Measurements from ENCODE around the gene CELA1. TPM values are rescaled to one million over a fixed set of nuclear protein-coding genes. Genes with fewer than 3 reads are reported as not detected.

CELA1 gene
- total and polyA plus RNA-seq, 2 of the 13 experiments (the other 11 are each of a cell fraction or from before 2014, with no cell fraction given), result not detected

DNA sequence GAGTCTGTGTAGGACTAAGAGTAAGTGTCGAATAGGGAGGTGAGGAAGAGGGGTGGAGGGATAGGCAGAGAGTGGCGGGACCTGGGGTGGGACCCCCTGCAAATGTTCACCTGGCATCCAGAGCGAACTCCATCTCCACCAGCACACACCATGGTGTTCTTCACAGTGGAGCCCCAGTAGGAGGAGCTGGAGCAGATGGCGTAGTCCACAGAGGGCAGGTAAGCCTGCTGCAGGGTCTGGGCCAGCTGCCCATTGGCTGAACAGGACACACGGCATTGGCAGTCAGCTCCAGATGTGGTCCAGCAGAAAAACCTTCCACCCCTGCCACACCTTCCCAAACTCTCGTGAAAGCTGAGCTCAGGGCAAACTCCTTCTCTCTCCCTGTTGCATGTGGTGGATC lies 6.7 kb downstream of the CELA1 start:
- POLR2A ChIA-PET, result interaction anchor here (1.3 kb wide), 1 partner anchor 291 kb away, joined by 3 read pairs; no protein-coding TSS in a partner anchor
- DNase-seq (ENCODE audit: low spot score) (no peak), ATAC-seq (peak; percentile 64), FAIRE-seq (no peak)
- CTCF ChIA-PET (ENCODE audit: low intra/inter-chr PET ratio, low total read pairs), result no interaction called here
- 20% methylated on average over 4 of the region's 6 CpGs for WGBS (ENCODE audit: low lambda C conversion rate)
- Histone ChIP-seq H3K27ac (ENCODE audit: extremely low read length, insufficient read depth, low read length) (no peak overlapping the region), H3K9ac (ENCODE audit: insufficient read depth, low read depth, low read length) (no peak overlapping the region), H4K20me1 (ENCODE audit: insufficient read depth, low read length) (no peaks in the 10 kb centered on the region), H3K27me3 (ENCODE audit: control insufficient read depth in 1 of 2, insufficient read depth in 2 of 2, low read length in 2 of 2) (no peaks in the 10 kb centered on the region), H3K36me3 (replicated peaks in 1 of 2; ENCODE audit: control insufficient read depth in 1 of 2, insufficient read depth in 2 of 2, low read length in 2 of 2) (no peaks in the 10 kb centered on the region), H3K4me2 (ENCODE audit: low read depth, low read length) (no peak overlapping the region), H3K79me2 (ENCODE audit: insufficient read depth, low read length) (no peaks in the 10 kb centered on the region), H2AFZ (ENCODE audit: low read length) (no peak overlapping the region), H3K4me1 (ENCODE audit: insufficient read depth, low read length) (peaks cover 9% of the 10 kb centered on the region; the same call in 1 of the 2 replicates), H3K4me3 (replicated peaks in 1 of 3; ENCODE audit: insufficient read depth in 1 of 3, low read depth in 2 of 3, low read length in 3 of 3) (no peak overlapping the region), H3K9me3 (ENCODE audit: low read length) (no peaks in the 10 kb centered on the region)
- in situ Hi-C loops (cut with HindIII; ENCODE audit: extremely low pct_ligation_motif_present, low pct_unique_long_range_greater_than_20kb), result loop anchor here (5.0 kb wide), 1 partner anchor 72 kb away; no protein-coding TSS in a partner anchor
- BruUV-seq (replicated peaks), result no TSS peak
- no peak for TF ChIP-seq ZNF282 (IDR thresholded peaks at IDR 0.05; ENCODE audit: partially characterized antibody)
- TF ChIP-seq, protein P1, sequence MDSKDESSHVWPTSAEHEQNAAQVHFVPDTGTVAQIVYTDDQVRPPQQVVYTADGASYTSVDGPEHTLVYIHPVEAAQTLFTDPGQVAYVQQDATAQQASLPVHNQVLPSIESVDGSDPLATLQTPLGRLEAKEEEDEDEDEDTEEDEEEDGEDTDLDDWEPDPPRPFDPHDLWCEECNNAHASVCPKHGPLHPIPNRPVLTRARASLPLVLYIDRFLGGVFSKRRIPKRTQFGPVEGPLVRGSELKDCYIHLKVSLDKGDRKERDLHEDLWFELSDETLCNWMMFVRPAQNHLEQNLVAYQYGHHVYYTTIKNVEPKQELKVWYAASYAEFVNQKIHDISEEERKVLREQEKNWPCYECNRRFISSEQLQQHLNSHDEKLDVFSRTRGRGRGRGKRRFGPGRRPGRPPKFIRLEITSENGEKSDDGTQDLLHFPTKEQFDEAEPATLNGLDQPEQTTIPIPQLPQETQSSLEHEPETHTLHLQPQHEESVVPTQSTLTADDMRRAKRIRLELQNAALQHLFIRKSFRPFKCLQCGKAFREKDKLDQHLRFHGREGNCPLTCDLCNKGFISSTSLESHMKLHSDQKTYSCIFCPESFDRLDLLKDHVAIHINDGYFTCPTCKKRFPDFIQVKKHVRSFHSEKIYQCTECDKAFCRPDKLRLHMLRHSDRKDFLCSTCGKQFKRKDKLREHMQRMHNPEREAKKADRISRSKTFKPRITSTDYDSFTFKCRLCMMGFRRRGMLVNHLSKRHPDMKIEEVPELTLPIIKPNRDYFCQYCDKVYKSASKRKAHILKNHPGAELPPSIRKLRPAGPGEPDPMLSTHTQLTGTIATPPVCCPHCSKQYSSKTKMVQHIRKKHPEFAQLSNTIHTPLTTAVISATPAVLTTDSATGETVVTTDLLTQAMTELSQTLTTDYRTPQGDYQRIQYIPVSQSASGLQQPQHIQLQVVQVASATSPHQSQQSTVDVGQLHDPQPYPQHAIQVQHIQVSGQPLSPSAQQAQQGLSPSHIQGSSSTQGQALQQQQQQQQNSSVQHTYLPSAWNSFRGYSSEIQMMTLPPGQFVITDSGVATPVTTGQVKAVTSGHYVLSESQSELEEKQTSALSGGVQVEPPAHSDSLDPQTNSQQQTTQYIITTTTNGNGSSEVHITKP (CRISPR knock-in tag; IDR thresholded peaks at IDR 0.05; ENCODE audit: low read depth), result no peak
- no peak for TF ChIP-seq NFKBIZ (CRISPR knock-in tag; IDR thresholded peaks at IDR 0.05)
- TF ChIP-seq, protein P2, sequence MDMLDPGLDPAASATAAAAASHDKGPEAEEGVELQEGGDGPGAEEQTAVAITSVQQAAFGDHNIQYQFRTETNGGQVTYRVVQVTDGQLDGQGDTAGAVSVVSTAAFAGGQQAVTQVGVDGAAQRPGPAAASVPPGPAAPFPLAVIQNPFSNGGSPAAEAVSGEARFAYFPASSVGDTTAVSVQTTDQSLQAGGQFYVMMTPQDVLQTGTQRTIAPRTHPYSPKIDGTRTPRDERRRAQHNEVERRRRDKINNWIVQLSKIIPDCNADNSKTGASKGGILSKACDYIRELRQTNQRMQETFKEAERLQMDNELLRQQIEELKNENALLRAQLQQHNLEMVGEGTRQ (IDR thresholded peaks at IDR 0.05; ENCODE audit: low read depth, low read length), result no peak
- TF ChIP-seq, protein P2 (CRISPR knock-in tag; IDR thresholded peaks at IDR 0.05; ENCODE audit: borderline replicate concordance), result no peak
- no peak for TF ChIP-seq ZKSCAN5 (CRISPR knock-in tag; IDR thresholded peaks at IDR 0.05)
- TF ChIP-seq, protein P3, sequence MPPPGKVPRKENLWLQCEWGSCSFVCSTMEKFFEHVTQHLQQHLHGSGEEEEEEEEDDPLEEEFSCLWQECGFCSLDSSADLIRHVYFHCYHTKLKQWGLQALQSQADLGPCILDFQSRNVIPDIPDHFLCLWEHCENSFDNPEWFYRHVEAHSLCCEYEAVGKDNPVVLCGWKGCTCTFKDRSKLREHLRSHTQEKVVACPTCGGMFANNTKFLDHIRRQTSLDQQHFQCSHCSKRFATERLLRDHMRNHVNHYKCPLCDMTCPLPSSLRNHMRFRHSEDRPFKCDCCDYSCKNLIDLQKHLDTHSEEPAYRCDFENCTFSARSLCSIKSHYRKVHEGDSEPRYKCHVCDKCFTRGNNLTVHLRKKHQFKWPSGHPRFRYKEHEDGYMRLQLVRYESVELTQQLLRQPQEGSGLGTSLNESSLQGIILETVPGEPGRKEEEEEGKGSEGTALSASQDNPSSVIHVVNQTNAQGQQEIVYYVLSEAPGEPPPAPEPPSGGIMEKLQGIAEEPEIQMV (CRISPR knock-in tag; IDR thresholded peaks at IDR 0.05; ENCODE audit: low read depth), result no peak
- TF ChIP-seq, protein P4, sequence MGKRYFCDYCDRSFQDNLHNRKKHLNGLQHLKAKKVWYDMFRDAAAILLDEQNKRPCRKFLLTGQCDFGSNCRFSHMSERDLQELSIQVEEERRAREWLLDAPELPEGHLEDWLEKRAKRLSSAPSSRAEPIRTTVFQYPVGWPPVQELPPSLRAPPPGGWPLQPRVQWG (CRISPR knock-in tag; IDR thresholded peaks at IDR 0.05; ENCODE audit: borderline replicate concordance, low read depth), result no peak
- TF ChIP-seq NPAS2 (CRISPR knock-in tag; IDR thresholded peaks at IDR 0.05; ENCODE audit: borderline replicate concordance), result no peak
- TF ChIP-seq SP4 (CRISPR knock-in tag; IDR thresholded peaks at IDR 0.05), result no peak
- TF ChIP-seq HOXA7 (CRISPR knock-in tag; IDR thresholded peaks at IDR 0.05), result no peak
- TF ChIP-seq HNRNPK (IDR thresholded peaks at IDR 0.05; ENCODE audit: low read depth, low read length, poor library complexity, severe bottlenecking), result no peak
- intact Hi-C loops (cut with micrococcal nuclease; ENCODE audit: unreplicated experiment), result loop anchor here (10.0 kb wide), 1 partner anchor 575 kb away; the partner anchor contains the start of gene ATF1

Data from HepG2 (cell line).